Measurements from ENCODE around the gene IMP4. TPM values are rescaled to one million over a fixed set of nuclear protein-coding genes. Genes with fewer than 3 reads are reported as not detected.

Gene IMP4
- total and polyA plus RNA-seq, 10 of the 15 experiments (the other 5 are each of a cell fraction or from before 2014, with no cell fraction given), result 41.4 to 242 (median 166) TPM

- TF ChIP-seq E4F1 (IDR thresholded peaks at IDR 0.05; ENCODE audit: borderline replicate concordance, partially characterized antibody) (no peak), EED (IDR thresholded peaks at IDR 0.05; ENCODE audit: low read depth) (no peak; the same call in 1 of the 2 replicates), CHD2 (IDR thresholded peaks at IDR 0.05; ENCODE audit: borderline replicate concordance, low read depth, low read length) (no peak), LARP7 (IDR thresholded peaks at IDR 0.05) (peak; percentile 0; the same call in 1 of the 2 replicates), CREB1 (IDR thresholded peaks at IDR 0.05; ENCODE audit: low read depth) (no peak), ZNF592 (IDR thresholded peaks at IDR 0.05) (no peak), MTA3 (IDR thresholded peaks at IDR 0.05; ENCODE audit: borderline replicate concordance, low read length) (no peak), CHD1 (IDR thresholded peaks at IDR 0.05; ENCODE audit: low read depth, low read length) (peak; percentile 5; the same call in 1 of the 2 replicates), SREBF2 (IDR thresholded peaks at IDR 0.05; ENCODE audit: low read length) (no peak), CTCF (IDR thresholded peaks at IDR 0.05 in 2 of 3, conservative IDR thresholded peaks at IDR 0.05 in 1 of 3; ENCODE audit: control insufficient read depth in 2 of 3, extremely low read depth in 1 of 3, insufficient read depth in 1 of 3, low read depth in 3 of 3, low read length in 3 of 3) (no peak), BMI1 (IDR thresholded peaks at IDR 0.05; ENCODE audit: borderline replicate concordance) (no peak), MXI1 (IDR thresholded peaks at IDR 0.05; ENCODE audit: low read depth, low read length) (0 out of 2 replicates have a peak, but pooled peaks have one; percentile 11), RFX5 (IDR thresholded peaks at IDR 0.05; ENCODE audit: low read depth, low read length) (no peak), JUND (IDR thresholded peaks at IDR 0.05; ENCODE audit: low read depth, low read length) (no peak), YY1 (IDR thresholded peaks at IDR 0.05; ENCODE audit: low read depth, low read length) (no peak), SMAD5 (IDR thresholded peaks at IDR 0.05; ENCODE audit: low read depth) (0 out of 2 replicates have a peak, but pooled peaks have one; percentile 5), SPI1 (IDR thresholded peaks at IDR 0.05; ENCODE audit: borderline replicate concordance, insufficient read depth, low read depth, low read length) (no peak), FOS (IDR thresholded peaks at IDR 0.05; ENCODE audit: borderline replicate concordance, extremely low read depth, insufficient read length) (no peak), RAD51 (IDR thresholded peaks at IDR 0.05) (no peak), SMC3 (IDR thresholded peaks at IDR 0.05; ENCODE audit: borderline replicate concordance, low read length) (no peak)
Observed at GRCh38 chr2:130372833-130373807, 30.4 kb downstream of the IMP4 start (continued).

Data from GM12878 (cell line).